NB4 (cell line): ENCODE data around the gene HHIP.
"Not testable (repeated sequence)": the region's sequence is repeated elsewhere in the genome, so short reads cannot be mapped to it uniquely, and the experiment has no call there.

Source experiments
- DNase-seq: peaks from one replicate; pipeline ENCODE4 v3.0.0; 2010; ENCODE audit warnings: low read depth
- H3K4me3 ChIP-seq: one replicate; pipeline ENCODE4 v1.5.1; 2011; ENCODE audit warnings: mild to moderate bottlenecking, low read depth, low read length, moderate library complexity
- CTCF ChIP-seq: IDR thresholded peaks from one replicate; pipeline ENCODE4 v1.5.1; 2012; ENCODE audit warnings: low read depth, low read length
- MYC ChIP-seq: IDR thresholded peaks from 2 replicates; pipeline ENCODE4 v1.6.1; 2011; ENCODE audit warnings: low read depth, low read length
- POLR2A ChIP-seq: IDR thresholded peaks from 2 replicates; pipeline ENCODE4 v1.6.1; 2011; ENCODE audit warnings: mild to moderate bottlenecking; ENCODE audit not compliant: insufficient read length; ENCODE audit errors: extremely low read depth
- TF ChIP-seq, protein P1 (sequence below): IDR thresholded peaks from 2 replicates; pipeline ENCODE4 v1.6.1; 2011; ENCODE audit warnings: low read depth, low read length

HHIP gene

DNA sequence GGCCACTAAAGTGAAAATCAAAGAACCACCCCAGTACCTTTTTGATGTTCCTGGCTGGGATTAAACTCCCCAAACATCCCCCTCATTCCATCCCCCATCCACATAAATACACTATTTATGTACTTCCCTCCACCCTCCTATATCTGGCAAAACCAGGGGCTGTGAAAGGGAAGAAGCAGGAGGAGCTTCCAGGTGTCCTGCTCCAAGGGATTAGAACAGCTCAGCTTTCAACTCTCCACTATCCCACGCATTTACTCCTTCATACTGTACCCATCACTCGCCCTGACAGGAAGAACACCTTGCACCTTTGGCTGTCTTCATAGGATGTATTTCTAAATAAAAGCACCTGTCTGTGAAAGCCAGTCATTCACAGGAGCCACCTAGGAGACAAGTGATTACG is 140.0 kb downstream of the HHIP start:
- no peak for DNase-seq
- no peak overlapping the region for H3K4me3 ChIP-seq
- TF ChIP-seq MYC = no peak
- no peak for TF ChIP-seq POLR2A
- TF ChIP-seq CTCF = no peak
- TF ChIP-seq, protein P1, sequence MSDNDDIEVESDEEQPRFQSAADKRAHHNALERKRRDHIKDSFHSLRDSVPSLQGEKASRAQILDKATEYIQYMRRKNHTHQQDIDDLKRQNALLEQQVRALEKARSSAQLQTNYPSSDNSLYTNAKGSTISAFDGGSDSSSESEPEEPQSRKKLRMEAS = no peak

DNA sequence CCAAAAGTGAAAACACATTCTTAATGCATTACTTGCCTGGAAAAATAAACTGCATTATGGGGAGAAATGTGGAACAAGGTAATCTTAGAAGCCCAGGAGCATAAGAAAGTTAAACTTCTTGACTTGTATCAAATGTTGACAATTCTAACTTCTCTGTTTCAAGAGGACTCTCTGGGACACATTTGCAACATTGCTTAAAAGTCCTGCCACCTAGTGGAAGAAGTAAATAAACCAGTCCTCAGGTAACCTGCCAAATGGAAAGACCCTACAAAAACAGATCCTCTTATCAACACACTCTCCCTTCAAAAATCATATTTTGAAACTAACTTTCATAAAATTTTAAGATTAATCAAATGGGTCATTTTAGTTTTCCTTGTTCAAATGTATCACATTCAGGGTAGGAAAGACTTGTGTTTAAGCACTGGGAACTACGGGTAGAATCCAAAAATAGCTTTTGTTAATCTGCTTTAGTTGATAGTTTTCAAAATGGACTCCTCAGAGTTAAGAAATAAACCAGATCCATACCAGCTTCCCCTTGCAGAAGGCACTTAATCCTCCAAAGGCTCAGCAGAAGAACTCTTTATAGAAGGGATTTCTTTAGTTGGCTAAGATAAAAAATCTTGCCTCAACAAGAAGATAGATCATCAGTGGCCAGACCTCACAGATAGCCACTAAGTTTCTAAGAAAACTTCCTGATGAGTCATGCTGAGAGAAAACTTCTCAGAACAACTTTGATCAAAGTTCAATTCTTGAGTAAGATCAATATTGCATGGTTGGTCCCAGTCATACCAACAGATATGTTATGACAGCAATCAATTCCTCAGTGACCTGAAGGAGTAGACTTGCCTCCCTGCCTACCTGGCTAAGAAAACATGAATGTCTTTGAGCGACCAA is 141.7 kb downstream of the HHIP start:
- TF ChIP-seq CTCF (peak; percentile 29), MYC (no peak)
- no peak overlapping the region for H3K4me3 ChIP-seq
- peak; percentile 41 for DNase-seq

GRCh38 chr4:144788469-144788868 is 142.5 kb downstream of the HHIP start:
- DNase-seq = no peak
- no peak overlapping the region for H3K4me3 ChIP-seq
- TF ChIP-seq, protein P1 = no peak
- TF ChIP-seq POLR2A (no peak), MYC (no peak), CTCF (no peak)

GRCh38 chr4:144791933-144792332 is 146.0 kb downstream of the HHIP start:
- DNase-seq, H3K4me3 ChIP-seq: not testable (repeated sequence)
